GM12891 (cell line): ENCODE data around the gene EFNB1.

Experiments
- DNase-seq: peaks from one replicate; pipeline ENCODE4 v3.0.0; 2011; ENCODE audit warnings: low spot score; ENCODE audit not compliant: insufficient read length
- FAIRE-seq: peaks from 2 replicates; lab custom pipeline; 2011; peaks lifted over from hg19 to GRCh38; lab: Jason Lieb, UNC
- PAX5 ChIP-seq: IDR thresholded peaks from 2 replicates; pipeline ENCODE4 v1.6.1; 2011; ENCODE audit warnings: low read length, moderate library complexity, mild to moderate bottlenecking; ENCODE audit not compliant: insufficient read depth, severe bottlenecking
- POLR2A ChIP-seq: IDR thresholded peaks from 2 replicates; pipeline ENCODE4 v1.6.1; 2011; ENCODE audit warnings: low read depth, low read length, control low read depth
- POLR2AphosphoS5 ChIP-seq: IDR thresholded peaks from 2 replicates; pipeline ENCODE4 v1.6.1; 2011; ENCODE audit warnings: low read depth, low read length, control low read depth
- POU2F2 ChIP-seq: IDR thresholded peaks from 2 replicates; pipeline ENCODE4 v1.6.1; 2011; ENCODE audit warnings: low read depth, mild to moderate bottlenecking, control low read depth, low read length, moderate library complexity
- SPI1 ChIP-seq: IDR thresholded peaks from 2 replicates; pipeline ENCODE4 v1.6.1; 2011; ENCODE audit warnings: low read depth, low read length, control low read depth
- TAF1 ChIP-seq: IDR thresholded peaks from 2 replicates; pipeline ENCODE4 v1.6.1; 2011; ENCODE audit warnings: low read depth, low read length, control low read depth

The EFNB1 gene

DNA sequence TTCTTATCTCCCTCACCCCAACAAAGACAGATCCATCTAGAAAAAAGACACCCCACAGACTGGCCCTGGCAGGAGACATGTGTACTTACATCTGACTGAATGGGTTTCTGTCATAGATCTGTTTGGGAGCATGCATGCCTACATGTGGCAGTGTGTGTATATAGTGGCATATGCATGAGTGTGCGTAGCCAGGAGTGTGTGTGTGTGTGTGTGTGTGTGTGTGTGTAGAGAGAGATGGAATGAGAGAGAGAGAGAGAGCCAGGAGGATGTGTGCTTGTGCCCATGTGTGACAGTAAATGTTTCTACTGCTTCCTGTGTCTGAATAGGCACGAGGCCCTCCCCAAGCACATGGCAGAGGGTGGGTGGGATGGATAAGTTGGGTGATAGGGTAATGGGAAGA is 37.1 kb downstream of the EFNB1 start:
- no peak for TF ChIP-seq POLR2A
- no peak for TF ChIP-seq POLR2AphosphoS5
- TF ChIP-seq PAX5 = no peak
- TF ChIP-seq SPI1 = no peak
- TF ChIP-seq POU2F2 = no peak
- no peak for TF ChIP-seq TAF1
- DNase-seq = no peak
- no peak for FAIRE-seq

DNA sequence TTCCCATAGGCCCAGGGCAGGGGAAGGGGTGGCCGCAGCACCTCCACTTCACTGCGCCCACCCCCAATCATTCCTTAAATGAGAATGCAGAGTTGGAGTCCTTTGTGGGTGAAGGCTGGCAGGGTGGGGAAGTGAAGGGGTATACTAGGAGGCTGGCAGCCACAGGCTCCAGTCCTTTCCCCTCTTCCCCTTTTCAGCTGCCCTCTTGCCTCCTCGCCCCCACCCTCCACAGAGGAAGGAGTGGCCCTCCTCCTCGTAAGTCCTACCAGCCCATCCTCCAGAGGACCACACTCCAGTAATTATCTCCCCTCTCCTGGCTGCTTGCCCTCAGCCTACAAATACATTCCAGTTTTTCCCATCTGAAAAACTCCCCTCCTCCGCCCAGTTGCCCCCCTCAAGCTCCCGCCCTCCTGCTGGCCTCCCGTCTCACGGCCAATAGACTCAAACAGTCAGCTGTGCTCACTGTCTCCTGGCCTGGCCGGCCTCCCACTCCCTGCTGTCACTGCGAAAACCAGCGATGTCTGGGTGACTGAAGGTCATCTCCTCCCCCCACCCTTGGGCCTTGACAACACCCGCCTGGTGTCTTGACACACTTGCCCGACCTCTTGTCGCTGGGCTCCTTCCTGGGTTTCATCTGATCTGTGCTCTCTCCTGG is 38.8 kb downstream of the EFNB1 start:
- no peak for TF ChIP-seq POU2F2
- no peak for TF ChIP-seq SPI1
- TF ChIP-seq PAX5 = no peak
- no peak for TF ChIP-seq POLR2A
- TF ChIP-seq POLR2AphosphoS5 = no peak
- TF ChIP-seq TAF1 = no peak
- no peak for FAIRE-seq
- DNase-seq = no peak

DNA sequence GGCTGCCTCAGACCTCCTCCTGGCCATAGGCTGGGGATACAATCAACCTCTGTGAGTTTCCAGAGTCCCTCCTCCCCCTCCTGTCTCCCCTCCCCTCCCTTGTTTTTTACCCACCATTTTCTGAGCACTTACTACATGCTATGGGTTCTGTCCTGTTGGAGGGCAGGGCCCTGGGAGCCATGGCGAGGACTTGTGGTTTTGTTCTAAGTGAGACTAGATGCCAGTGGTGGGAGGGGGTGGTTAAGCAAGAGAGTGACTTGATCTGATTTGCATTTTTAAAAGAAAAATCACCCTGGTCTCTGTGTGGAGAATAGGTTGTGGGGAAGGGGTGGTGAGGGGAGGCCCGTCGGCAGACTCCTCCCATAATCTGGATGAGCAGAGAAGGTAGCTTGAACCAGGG is 39.5 kb downstream of the EFNB1 start:
- no peak for FAIRE-seq
- DNase-seq = no peak
- TF ChIP-seq POLR2AphosphoS5 = no peak
- TF ChIP-seq SPI1 = no peak
- no peak for TF ChIP-seq POLR2A
- no peak for TF ChIP-seq POU2F2
- no peak for TF ChIP-seq TAF1
- TF ChIP-seq PAX5 = no peak

DNA sequence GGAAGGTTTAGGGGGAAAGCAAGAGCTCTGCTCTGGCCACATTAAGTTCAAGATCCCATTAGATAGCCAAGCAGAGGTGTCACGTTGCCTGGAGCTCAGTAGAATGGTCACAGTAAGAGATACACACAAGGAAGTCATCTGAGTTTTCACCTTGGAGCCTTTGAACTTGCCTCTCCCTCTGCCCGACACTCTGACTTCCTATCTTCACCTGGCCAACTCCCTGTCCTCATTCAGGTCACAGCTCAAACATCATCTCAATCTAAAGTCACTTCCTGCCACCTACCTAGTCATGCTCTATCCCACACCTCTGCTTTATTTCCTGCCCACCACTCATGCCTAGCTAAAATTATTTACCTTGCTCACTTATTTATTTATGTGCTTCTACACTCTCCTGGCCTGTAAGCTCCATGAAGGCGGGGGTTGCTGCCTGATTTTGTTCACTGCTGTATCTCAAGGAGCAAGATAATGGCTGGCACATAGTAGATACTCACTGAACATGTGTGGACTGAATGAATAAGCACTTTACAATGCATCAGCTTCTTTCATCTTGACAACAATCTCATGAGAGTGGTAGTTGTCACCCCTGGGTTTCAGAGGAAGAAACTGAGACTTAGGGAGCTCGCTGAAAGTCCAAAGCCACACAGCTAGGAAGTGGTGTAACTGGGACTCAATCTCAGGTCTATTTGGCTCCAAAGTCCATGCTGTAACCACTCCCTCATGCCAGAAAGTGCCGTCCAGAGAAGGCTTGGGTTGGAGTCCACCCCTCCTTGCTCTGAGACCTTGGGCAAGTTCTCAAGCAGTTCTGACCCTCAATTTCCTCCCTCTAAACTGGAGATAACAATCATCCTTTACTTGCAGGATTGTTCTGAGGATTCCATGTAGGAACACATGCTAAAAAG is 40.3 kb downstream of the EFNB1 start:
- DNase-seq = no peak
- TF ChIP-seq POLR2A = no peak
- TF ChIP-seq PAX5 = no peak
- TF ChIP-seq POLR2AphosphoS5 = no peak
- TF ChIP-seq POU2F2 = no peak
- TF ChIP-seq SPI1 = no peak
- TF ChIP-seq TAF1 = no peak
- FAIRE-seq = no peak

DNA sequence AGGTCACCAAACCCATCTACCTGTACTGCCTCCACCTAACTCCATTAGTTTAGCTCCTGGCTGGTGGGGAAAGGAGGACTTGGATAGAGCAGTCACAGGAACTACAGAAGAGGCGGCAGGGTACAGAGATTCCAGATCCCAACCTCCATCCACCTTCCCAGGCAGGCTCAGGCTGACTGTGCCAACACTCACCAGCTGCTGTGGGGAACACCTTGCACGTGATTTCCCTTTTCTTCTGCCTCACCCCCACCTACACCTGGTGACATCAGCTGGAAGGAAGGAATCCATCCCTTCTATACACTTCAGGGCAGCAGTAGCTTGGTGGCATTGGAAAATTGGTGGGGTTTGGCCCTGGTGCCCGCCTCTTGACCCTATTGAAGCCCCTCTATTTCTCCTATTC is 41.5 kb downstream of the EFNB1 start:
- FAIRE-seq (no peak), DNase-seq (no peak)
- TF ChIP-seq SPI1 = no peak
- TF ChIP-seq TAF1 = no peak
- TF ChIP-seq POLR2A = no peak
- TF ChIP-seq PAX5 = no peak
- no peak for TF ChIP-seq POLR2AphosphoS5
- no peak for TF ChIP-seq POU2F2

DNA sequence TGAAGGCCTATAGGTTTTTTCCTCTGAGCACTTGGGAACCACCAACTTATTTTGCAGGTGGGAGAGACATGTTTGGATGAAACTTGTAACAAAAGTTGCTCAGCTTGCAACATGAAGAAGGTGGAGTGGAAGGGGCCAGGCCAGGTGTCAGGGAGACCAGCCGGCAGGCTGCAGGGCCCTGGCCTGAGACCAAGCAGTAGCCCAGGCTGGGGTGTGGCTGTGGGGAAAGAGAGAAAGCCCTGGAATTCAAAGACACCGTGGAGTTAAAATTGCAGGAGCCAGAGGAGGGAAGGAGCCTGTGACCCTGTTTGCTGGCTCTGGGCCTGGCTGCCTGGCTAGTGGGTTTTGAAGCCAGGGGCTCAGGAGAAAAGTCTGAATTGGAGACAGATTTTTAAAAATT is 43.4 kb downstream of the EFNB1 start:
- DNase-seq (no peak), FAIRE-seq (no peak)
- no peak for TF ChIP-seq SPI1
- TF ChIP-seq PAX5 = no peak
- TF ChIP-seq POLR2A = no peak
- TF ChIP-seq TAF1 = no peak
- no peak for TF ChIP-seq POU2F2
- TF ChIP-seq POLR2AphosphoS5 = no peak

DNA sequence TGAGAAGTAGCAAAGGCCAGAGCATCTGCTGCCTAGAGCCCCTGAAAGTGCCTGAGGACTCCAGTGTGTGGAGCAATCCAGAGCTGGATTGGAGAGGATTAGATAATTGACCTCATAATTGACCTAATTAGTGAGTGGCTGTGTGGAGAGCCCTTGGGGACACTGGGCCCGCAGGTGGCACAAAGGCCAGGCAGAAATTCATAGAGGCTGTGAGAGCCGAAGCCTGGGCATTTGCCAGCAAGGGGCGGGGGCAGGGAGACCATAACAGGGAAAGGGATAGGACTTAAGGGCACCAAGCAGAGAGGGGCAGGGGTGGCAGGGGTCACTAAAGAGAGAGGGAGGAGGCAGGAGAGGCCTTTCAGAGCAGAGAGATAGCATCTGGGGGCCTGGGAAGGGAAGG is 45.3 kb downstream of the EFNB1 start:
- TF ChIP-seq POLR2A (no peak), POLR2AphosphoS5 (no peak), TAF1 (no peak)
- DNase-seq = no peak
- no peak for FAIRE-seq

DNA sequence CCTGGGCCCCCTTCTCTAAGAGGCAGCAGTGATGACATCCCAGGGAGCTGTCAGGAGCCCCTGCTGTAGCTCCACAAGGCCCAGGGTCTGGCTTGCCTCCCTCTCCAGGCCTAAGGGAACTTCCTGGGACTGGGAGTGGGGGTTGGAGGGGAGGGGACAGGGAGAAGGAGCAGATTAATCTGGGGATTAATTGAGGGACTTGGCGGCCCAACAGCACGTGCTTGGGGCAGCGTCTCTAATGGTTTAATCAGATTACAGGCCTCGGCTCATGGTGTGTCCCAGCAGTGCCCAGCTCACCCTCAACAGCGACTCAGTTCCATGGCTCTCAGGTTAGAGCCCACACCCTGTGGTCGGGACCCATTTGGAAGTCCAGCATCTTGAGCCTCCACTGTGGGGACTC is 47.9 kb downstream of the EFNB1 start:
- TF ChIP-seq POLR2A (no peak), SPI1 (no peak), POLR2AphosphoS5 (no peak), TAF1 (no peak), PAX5 (no peak), POU2F2 (no peak)
- DNase-seq = no peak
- no peak for FAIRE-seq

DNA sequence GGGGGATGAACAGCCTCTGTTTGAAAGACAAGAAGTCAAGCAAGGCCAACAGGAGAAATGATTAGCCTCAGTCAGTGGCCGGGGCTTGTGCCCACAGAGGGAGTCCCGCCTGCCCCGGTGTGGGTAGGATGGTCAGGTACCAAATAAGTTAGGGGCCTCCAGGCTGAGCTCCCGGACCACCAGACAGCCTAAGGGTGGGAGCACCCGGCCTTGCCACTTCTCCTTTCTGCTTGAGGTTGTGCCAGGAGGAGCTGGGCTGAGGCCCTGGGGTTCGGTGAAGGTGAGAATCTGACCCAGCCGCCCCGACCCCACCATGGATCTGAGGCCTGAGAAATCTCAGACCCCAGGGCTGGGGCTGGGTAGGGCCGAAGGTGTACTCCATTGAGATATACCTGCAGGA is 48.8 kb downstream of the EFNB1 start:
- FAIRE-seq (no peak), DNase-seq (no peak)
- no peak for TF ChIP-seq PAX5
- TF ChIP-seq SPI1 = no peak
- no peak for TF ChIP-seq POLR2A
- TF ChIP-seq TAF1 = no peak
- no peak for TF ChIP-seq POU2F2
- TF ChIP-seq POLR2AphosphoS5 = no peak

DNA sequence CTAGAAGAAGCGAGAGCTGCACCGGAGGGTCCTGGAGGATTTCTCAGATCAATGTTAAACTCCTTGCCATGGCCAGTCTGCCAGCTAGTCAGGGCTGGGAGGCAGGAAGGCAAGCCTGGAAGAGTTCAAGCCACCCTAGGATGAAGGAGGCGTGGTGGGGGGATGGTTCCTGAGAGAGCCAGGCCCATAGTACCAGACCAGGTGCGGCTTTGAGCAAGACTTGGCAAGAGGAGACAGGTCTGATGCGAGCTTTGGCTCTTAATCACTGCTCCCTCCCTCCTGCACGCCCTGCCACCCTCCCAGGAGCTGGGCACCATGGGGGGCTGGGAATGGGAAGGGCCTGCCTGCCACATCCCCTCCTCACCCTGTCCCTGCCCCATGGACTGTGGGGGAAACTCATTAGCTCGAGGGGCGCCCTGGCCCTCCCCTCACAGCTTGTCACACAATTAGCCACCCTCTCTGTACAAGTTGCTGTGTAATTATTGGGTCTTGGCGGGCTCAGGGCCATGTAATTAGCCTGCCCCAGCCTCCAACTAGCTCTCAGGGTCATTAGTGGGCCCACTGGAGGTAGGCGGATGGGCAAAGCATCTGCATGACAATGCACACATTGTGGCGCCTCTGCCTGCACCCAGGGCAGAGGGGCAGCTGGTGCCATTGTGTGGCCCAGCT is 50.3 kb downstream of the EFNB1 start:
- FAIRE-seq (no peak), DNase-seq (no peak)
- no peak for TF ChIP-seq POLR2A
- no peak for TF ChIP-seq PAX5
- TF ChIP-seq POU2F2 = no peak
- TF ChIP-seq SPI1 = no peak
- TF ChIP-seq TAF1 = no peak
- TF ChIP-seq POLR2AphosphoS5 = no peak
